Activated CD4-positive, alpha-beta memory T cell treated with anti-CD3 and anti-CD28 coated beads, Interleukin-2, amount 10 ng/mL, durations not matched to agents 7 days and 5 days (primary cell): ENCODE results near the gene EIF4A3. TPM values are rescaled to one million over a fixed set of nuclear protein-coding genes. Genes with fewer than 3 reads are reported as not detected.

ENCODE experiments used
- CTCF ChIA-PET: fragments of 350-600 bp; sonication (Branson Sonifier 250); formaldehyde crosslinking; loops from one replicate; lab custom pipeline; 2021; ENCODE audit warnings: antibody characterized with exemption, inconsistent platforms; lab: Charles Lee
- POLR2A ChIA-PET: fragments of 350-600 bp; sonication (Branson Sonifier 250); formaldehyde crosslinking; loops from one replicate; lab custom pipeline; 2021; ENCODE audit warnings: antibody characterized with exemption; lab: Charles Lee
- DNase-seq: peaks from one replicate; pipeline ENCODE4 v3.0.0-alpha.2; 2020
- H3K27ac Mint-ChIP-seq: one replicate; pipeline ENCODE4 v1.8.0; 2021; ENCODE audit warnings: mild to moderate bottlenecking, mixed read lengths
- H3K27me3 Mint-ChIP-seq: one replicate; pipeline ENCODE4 v1.8.0; 2021; ENCODE audit warnings: mixed read lengths
- H3K36me3 Mint-ChIP-seq: one replicate; pipeline ENCODE4 v1.8.0; 2021; ENCODE audit warnings: low read depth, mixed read lengths
- H3K4me1 Mint-ChIP-seq: one replicate; pipeline ENCODE4 v1.8.0; 2021; ENCODE audit warnings: mixed read lengths
- H3K4me3 Mint-ChIP-seq: one replicate; pipeline ENCODE4 v1.8.0; 2021; ENCODE audit warnings: mild to moderate bottlenecking, mixed read lengths
- H3K9me3 Mint-ChIP-seq: one replicate; pipeline ENCODE4 v1.8.0; 2021; ENCODE audit warnings: mixed read lengths
- total RNA-seq, 2 experiments: library from RNA; stranded (reverse); gene quantifications; one replicate each; pipeline ENCODE4 v1.2.3, GENCODE V29; 2021

Gene EIF4A3
- total RNA-seq, 2 experiments from 2014 or later = 109 to 115 TPM

DNA sequence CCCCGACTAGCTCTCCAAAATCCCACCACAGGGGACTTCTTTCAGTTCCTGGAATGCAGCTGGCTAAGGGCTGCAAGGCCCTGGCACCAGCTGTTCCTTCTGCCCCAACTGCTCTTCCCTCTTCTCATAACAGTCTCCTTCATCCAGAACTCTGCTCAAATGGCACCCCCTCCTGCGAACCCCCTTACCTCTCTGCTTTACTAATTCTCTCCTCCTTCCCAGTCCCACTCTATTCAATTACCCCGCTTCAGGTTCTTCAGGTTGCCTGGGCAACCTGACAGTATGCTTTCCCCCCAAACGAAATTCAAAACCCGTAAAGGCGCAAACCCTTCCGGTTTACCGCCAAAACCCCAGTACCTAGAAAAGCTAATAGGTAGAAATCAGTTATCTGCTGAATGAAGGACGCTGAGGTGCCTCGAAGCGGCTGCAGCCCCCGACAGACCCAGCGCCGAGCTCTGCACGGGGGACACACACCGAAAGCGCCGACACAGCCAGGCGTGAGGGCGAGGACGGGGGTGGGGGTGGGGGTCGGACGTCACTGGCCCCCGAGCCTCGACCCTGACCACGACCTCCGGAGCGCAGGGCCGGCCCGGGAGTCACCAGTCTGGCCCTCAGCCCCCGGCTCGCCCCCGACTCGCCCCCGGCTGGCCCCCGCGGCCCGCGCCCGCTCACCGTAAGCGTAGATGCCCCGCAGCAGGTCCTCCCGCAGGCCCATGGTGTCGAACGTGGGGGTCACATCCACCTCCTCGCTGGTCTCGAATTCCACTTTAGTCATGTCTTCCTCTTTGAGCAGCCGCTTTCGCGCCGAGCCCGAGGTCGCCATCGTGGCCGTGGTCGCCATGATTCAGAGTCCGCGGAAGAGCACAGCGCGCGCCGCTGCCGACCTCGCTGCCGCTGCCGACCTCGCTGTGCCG lies 550 bp downstream of the EIF4A3 start:
- no peaks in the 10 kb centered on the region for H3K27me3 Mint-ChIP-seq
- peak; percentile 41 for DNase-seq

DNA sequence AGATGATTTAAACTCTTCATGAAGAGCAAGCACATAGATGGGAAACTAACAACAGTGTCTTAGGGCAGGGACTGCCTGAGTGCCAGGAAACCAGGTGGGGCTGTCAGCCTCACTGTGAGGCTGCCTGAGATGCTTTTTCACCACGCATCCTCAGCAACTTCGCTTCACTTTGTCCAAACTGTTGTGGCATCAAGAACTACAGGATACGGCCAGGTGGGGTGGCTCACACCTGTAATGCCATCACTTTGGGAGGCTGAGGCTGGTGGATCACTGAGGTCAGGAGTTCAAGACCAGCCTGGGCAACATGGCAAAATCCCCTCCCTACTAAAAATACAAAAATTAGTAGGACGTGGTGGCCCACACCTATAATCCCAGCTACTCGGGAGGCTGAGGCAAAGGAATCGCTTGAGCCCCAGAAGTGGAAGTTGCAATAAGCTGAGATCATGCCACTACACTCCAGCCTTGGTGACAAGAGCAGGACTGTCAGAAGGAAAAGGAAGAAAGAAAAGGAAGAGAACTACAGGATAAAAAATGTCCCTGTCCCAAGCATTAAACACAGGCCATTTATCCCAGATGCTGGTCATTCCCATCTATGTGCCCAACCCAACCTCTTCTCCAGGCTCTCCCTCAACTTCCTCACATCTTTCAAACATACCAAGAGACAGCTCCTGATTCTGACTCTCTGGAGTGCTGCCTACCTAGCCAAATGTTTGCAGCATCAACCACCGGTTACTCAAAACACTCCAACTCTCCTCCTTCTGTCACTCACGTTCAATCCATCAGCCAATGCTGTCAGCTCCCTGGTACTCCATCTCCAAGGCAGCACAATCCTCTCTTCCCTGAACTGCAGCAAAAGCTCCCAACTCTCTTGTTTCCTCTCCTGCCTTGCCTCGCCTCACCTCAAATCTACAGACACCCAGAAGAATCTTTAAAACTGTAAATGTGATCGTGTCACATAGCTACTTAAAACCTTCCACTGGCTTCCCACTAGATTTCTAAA lies 1.6 kb downstream of the EIF4A3 start:
- peaks cover 53% of the 10 kb centered on the region for H3K36me3 Mint-ChIP-seq

More for the DNA sequence above, 550 bp downstream of the EIF4A3 start:
- Mint-ChIP-seq H3K4me1 (peaks cover 48% of the 10 kb centered on the region), H3K4me3 (peak overlapping the region; percentile 87), H3K27ac (peak overlapping the region; percentile 84), H3K36me3 (peaks cover 55% of the 10 kb centered on the region), H3K9me3 (peaks cover 3% of the 10 kb centered on the region)
- ChIA-PET POLR2A (interaction anchor here (0.7 to 5.3 kb wide), 21 partner anchors 8 to 1367 kb away, joined by 3 to 60 read pairs (median 3); partner anchors contain the start of genes CBX4, GAA, RNF213 and SGSH), CTCF (interaction anchor here (0.7 to 2.1 kb wide), 4 partner anchors 45 to 138 kb away, joined by 3 to 23 read pairs (median 5); partner anchors contain the start of gene GAA)

DNA sequence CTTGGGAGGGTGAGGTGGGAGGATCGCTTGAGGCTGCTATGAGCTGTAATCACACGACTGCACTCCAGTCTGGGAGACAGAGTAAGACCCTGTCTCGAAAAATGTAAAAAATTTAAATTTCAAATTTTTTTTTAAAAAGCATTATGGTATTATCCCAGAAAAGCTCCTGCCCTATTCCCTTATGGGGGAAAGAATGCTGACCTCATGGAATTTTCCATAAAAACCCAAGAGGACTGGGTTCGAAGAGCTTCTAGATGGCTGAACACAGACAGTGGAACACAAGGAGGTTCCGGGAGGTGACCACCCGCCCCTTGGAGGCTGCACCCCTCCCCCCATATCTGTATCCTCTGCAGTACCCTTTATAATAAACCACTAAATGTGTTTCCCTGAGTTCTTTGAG lies 4.0 kb downstream of the EIF4A3 start:
- H3K36me3 Mint-ChIP-seq = peaks cover 76% of the 10 kb centered on the region
- ChIA-PET POLR2A (interaction anchor here (0.9 to 5.3 kb wide), 6 partner anchors 9 to 311 kb away, joined by 3 to 60 read pairs (median 10); partner anchors contain the start of genes GAA and RNF213), CTCF (interaction anchor here (0.6 to 2.7 kb wide), 2 partner anchors 42 to 136 kb away, joined by 3 to 16 read pairs; partner anchors contain the start of gene GAA)
- H3K4me3 Mint-ChIP-seq = no peak overlapping the region
- peaks cover 40% of the 10 kb centered on the region for H3K4me1 Mint-ChIP-seq
- H3K27me3 Mint-ChIP-seq = no peaks in the 10 kb centered on the region
- no peak for DNase-seq
- H3K27ac Mint-ChIP-seq = no peak overlapping the region
- no peaks in the 10 kb centered on the region for H3K9me3 Mint-ChIP-seq

More for the DNA sequence above, 1.6 kb downstream of the EIF4A3 start:
- peaks cover 50% of the 10 kb centered on the region for H3K4me1 Mint-ChIP-seq
- H3K27me3 Mint-ChIP-seq = no peaks in the 10 kb centered on the region
- peak overlapping the region; percentile 74 for H3K27ac Mint-ChIP-seq
- DNase-seq = peak; percentile 34
- no peaks in the 10 kb centered on the region for H3K9me3 Mint-ChIP-seq
- POLR2A ChIA-PET = interaction anchor here (0.7 to 5.3 kb wide), 22 partner anchors 9 to 1368 kb away, joined by 3 to 60 read pairs (median 3); partner anchors contain the start of genes CBX4, GAA, RNF213 and SGSH
- CTCF ChIA-PET = interaction anchor here (0.7 to 2.1 kb wide), 5 partner anchors 44 to 137 kb away, joined by 3 to 23 read pairs (median 3); partner anchors contain the start of gene GAA
- H3K4me3 Mint-ChIP-seq = peak overlapping the region; percentile 87

DNA sequence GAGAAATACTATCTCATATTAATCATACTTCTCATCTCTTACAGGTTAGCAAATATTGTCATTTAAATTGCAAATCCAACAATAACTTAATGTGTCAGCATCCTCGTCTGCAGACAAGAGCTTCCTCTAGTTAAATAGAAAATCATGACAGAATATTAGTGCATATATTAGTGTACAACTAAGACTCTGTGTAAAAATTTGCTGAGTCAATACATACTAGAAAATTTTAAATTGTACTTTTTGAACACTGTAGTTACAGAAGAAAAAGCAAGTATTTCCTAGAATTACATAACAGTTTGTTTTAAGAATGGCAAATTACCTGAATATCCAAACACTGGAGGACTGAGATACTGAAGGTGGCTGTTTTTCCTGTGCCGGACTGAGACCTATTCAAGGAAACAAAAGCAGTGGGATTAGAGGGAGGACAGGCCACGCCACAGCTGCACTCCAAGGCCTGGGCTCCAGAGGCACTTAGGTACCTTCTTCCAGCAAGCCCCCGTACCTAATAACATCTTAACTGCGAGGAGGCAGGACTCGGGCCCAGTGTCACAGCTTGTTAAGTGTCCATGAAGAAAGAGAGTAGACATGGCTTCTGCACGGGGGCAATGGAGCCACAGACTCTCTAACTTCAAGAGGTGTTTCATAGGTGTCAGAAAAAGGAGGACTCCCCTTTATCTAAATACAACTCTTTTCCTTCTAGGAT lies 5.3 kb downstream of the EIF4A3 start:
- H3K9me3 Mint-ChIP-seq = no peaks in the 10 kb centered on the region
- peaks cover 38% of the 10 kb centered on the region for H3K4me1 Mint-ChIP-seq
- ChIA-PET POLR2A (interaction anchor here (1.2 to 5.3 kb wide), 3 partner anchors 8 to 40 kb away, joined by 3 to 36 read pairs (median 13); partner anchors contain the start of gene GAA), CTCF (interaction anchor here (0.8 to 2.7 kb wide), 2 partner anchors 40 kb away, joined by 3 to 16 read pairs; partner anchors contain the start of gene GAA)
- no peak overlapping the region for H3K4me3 Mint-ChIP-seq
- no peak for DNase-seq
- peaks cover 82% of the 10 kb centered on the region for H3K36me3 Mint-ChIP-seq
- H3K27me3 Mint-ChIP-seq = no peaks in the 10 kb centered on the region
- H3K27ac Mint-ChIP-seq = no peak overlapping the region

DNA sequence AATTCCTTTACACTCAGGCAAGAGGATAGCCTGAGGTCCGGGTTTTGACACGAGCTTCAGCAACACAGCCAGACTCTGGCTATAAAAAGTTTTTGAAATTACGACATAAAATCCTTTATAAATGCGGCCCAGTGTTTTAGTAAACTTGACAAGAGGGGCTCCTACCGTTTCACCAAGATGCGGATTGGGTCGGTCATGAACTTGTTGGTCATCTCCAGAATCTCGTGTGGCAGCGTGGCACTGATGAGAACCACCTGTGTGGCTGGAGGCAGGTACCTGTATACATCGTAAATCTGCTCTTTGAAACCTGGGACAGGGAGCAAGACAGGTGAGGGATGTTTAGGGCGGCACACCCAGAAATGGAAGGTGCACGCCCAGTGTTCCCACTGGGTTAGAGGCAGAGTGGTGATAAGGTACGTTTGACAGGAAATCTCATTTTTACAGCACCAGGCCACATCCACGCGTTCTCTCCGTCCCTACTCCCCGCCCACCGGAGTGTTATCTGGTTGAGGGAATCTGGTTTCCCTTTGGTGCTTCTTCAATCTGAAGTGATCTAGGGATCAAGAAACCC lies 8.0 kb downstream of the EIF4A3 start:
- no peak for DNase-seq
- ChIA-PET CTCF (interaction anchor here (0.5 kb wide), 1 partner anchor 393 kb away, joined by 3 read pairs; no protein-coding TSS in a partner anchor), POLR2A (interaction anchor here (0.9 kb wide), 1 partner anchor 127 kb away, joined by 3 read pairs; no protein-coding TSS in a partner anchor)
- Mint-ChIP-seq H3K27me3 (no peaks in the 10 kb centered on the region), H3K9me3 (no peaks in the 10 kb centered on the region), H3K4me1 (peaks cover 15% of the 10 kb centered on the region), H3K4me3 (no peak overlapping the region), H3K27ac (no peak overlapping the region), H3K36me3 (peaks cover 84% of the 10 kb centered on the region)

DNA sequence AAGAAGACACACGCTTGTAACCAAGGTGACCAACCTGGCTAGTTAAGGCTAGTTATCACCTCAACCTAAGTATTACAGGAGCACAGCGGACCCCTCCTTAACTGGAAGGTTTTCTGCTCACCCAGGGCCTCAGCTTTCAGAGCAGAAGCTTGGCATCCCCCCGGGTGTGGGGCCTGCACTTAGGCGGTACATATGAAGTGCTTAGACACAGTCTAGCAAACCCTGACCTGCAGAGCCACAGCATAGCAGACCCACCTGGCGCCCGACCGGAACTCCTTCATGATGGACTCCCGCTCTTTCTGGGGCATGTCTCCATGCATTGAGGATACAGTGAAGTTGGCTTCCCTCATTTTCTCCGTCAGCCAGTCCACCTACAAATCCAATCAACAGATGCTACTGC lies 9.8 kb downstream of the EIF4A3 start:
- Mint-ChIP-seq H3K9me3 (no peaks in the 10 kb centered on the region), H3K27ac (no peak overlapping the region), H3K4me3 (no peak overlapping the region), H3K27me3 (no peaks in the 10 kb centered on the region), H3K36me3 (peaks cover 87% of the 10 kb centered on the region), H3K4me1 (peaks cover 4% of the 10 kb centered on the region)
- POLR2A ChIA-PET = no interaction called here
- CTCF ChIA-PET = no interaction called here
- no peak for DNase-seq

DNA sequence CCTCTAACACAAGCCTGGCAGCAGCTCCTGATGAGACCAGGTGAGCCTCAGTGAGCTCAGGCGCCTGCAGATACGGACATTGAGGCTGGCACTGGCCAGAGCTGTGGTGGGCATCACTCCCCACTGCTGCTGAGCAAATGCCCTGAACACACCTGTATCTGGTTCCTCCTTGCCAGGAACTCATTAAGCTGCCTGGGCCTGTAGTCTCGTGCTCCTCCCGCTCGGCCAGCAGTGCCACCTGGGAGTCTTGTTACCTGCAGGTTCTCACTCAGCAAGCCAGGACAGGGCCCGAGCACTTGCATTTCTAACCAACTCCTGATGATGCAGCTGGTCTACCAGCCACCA lies 13.3 kb downstream of the EIF4A3 start:
- peaks cover 4% of the 10 kb centered on the region for H3K27me3 Mint-ChIP-seq
- ChIA-PET CTCF (interaction anchor here (0.7 kb wide), 2 partner anchors 9 to 50 kb away, joined by 3 read pairs; no protein-coding TSS in a partner anchor), POLR2A (interaction anchor here (0.7 to 5.3 kb wide), 5 partner anchors 11 to 151 kb away, joined by 3 to 36 read pairs (median 3); partner anchors contain the start of gene EIF4A3)
- no peak for DNase-seq
- H3K36me3 Mint-ChIP-seq = peaks cover 56% of the 10 kb centered on the region
- no peak overlapping the region for H3K4me3 Mint-ChIP-seq
- no peaks in the 10 kb centered on the region for H3K4me1 Mint-ChIP-seq
- no peak overlapping the region for H3K27ac Mint-ChIP-seq
- H3K9me3 Mint-ChIP-seq = no peaks in the 10 kb centered on the region

DNA sequence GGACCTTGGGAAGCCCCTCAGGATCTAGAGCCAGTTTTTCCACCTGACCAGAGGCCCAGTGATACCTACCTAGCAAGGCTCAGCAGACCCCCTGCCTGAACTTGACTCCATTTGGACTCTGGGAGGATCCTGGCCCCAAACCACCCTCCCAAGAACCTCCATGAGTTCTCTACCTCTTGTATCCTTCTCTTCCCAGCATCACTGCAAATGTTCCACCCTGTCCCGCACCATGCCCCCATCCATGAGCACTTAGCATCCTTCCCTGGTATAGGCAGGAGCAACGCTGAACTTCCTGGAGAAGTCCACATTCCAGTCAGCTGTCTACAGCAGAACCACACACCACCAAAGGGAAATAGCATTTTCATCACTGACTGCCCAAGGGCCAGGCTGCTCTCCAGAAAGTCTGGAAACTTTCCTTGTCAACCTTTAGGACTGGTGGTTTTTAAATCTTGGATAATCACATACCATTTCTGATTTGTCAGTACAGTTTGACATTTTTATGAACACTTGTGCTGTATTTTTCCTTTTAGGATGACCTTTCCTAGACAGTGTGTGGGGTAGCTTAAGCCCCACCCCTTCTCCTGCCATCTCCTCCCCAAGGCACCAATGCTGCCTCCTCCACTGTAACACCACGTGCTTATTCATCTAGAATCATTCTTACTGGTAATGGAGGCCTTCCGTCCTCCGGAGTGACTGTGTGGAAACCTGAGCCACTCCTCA lies 13.9 kb downstream of the EIF4A3 start:
- CTCF ChIA-PET = interaction anchor here (0.7 kb wide), 1 partner anchor 50 kb away, joined by 3 read pairs; no protein-coding TSS in a partner anchor
- POLR2A ChIA-PET = interaction anchor here (0.7 to 5.3 kb wide), 3 partner anchors 11 to 125 kb away, joined by 3 to 36 read pairs (median 4); partner anchors contain the start of gene EIF4A3
- peaks cover 53% of the 10 kb centered on the region for H3K36me3 Mint-ChIP-seq
- no peak for DNase-seq
- no peak overlapping the region for H3K4me3 Mint-ChIP-seq
- H3K27me3 Mint-ChIP-seq = peaks cover 9% of the 10 kb centered on the region
- H3K4me1 Mint-ChIP-seq = no peaks in the 10 kb centered on the region
- H3K9me3 Mint-ChIP-seq = no peaks in the 10 kb centered on the region
- H3K27ac Mint-ChIP-seq = no peak overlapping the region

DNA sequence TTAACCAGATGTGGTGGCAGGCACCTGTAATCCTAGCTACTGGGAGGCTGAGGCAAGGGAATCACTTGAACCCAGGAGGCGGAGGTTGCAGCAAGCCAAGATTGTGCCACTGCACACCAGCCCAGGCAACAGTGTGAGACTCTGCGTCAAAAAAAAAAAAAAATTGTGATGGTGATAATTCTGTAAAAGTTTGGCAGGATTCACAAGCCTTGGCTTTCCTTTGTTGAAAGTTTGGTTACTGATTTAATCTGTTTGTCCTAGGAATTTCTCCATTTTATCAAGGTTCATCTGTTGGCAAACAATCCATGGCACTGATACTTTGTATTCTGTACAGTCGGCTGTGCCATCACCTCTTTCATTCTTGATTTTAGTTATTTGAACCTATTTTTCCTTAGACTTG lies 15.9 kb downstream of the EIF4A3 start:
- Mint-ChIP-seq H3K27ac (no peak overlapping the region), H3K27me3 (peaks cover 15% of the 10 kb centered on the region), H3K9me3 (no peaks in the 10 kb centered on the region), H3K36me3 (peaks cover 33% of the 10 kb centered on the region), H3K4me1 (no peaks in the 10 kb centered on the region), H3K4me3 (no peak overlapping the region)
- ChIA-PET POLR2A (interaction anchor here (5.3 kb wide), 1 partner anchor 13 kb away, joined by 36 read pairs; no protein-coding TSS in a partner anchor), CTCF (no interaction called here)
- DNase-seq = no peak

DNA sequence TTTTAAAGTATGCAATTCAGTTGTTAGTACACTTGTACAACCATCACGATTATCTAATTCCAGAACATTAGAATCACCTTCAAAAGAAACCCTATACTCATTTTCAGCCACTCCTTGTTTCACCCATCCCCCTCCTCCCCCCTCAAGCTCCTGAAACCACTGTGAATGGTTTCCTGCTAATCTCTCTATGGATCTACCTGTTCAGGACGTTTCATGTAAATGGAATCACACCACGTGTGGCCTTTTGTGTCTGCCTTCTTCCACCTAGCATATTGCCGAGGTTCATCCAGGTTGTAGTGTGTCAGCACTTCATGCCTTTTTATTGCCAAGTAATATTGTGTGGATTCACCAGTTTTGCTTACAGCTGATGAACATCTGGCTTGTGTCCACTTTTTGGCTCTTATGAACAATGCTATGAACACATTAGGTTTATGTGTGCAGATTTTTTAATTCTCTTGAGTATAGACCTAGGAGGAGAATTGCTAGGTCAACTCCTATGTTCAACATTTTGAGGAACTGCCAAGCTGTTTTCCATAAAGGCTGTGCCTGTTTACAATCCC lies 17.8 kb downstream of the EIF4A3 start:
- Mint-ChIP-seq H3K36me3 (peaks cover 17% of the 10 kb centered on the region), H3K4me1 (no peaks in the 10 kb centered on the region), H3K4me3 (no peak overlapping the region), H3K27me3 (peaks cover 17% of the 10 kb centered on the region), H3K27ac (no peak overlapping the region), H3K9me3 (no peaks in the 10 kb centered on the region)
- ChIA-PET CTCF (interaction anchor here (0.6 to 2.8 kb wide), 2 partner anchors 27 to 61 kb away, joined by 3 to 15 read pairs; partner anchors contain the start of gene GAA), POLR2A (interaction anchor here (1.6 to 2.8 kb wide), 2 partner anchors 11 to 13 kb away, joined by 6 to 7 read pairs; no protein-coding TSS in a partner anchor)
- no peak for DNase-seq
